Measurements from ENCODE around the gene COPS8. TPM values are rescaled to one million over a fixed set of nuclear protein-coding genes. Genes with fewer than 3 reads are reported as not detected.

The COPS8 gene
- 261 and 316 TPM in 2 replicates for total RNA-seq (2014; rRNA removed; shearing (Covaris generic))

DNA sequence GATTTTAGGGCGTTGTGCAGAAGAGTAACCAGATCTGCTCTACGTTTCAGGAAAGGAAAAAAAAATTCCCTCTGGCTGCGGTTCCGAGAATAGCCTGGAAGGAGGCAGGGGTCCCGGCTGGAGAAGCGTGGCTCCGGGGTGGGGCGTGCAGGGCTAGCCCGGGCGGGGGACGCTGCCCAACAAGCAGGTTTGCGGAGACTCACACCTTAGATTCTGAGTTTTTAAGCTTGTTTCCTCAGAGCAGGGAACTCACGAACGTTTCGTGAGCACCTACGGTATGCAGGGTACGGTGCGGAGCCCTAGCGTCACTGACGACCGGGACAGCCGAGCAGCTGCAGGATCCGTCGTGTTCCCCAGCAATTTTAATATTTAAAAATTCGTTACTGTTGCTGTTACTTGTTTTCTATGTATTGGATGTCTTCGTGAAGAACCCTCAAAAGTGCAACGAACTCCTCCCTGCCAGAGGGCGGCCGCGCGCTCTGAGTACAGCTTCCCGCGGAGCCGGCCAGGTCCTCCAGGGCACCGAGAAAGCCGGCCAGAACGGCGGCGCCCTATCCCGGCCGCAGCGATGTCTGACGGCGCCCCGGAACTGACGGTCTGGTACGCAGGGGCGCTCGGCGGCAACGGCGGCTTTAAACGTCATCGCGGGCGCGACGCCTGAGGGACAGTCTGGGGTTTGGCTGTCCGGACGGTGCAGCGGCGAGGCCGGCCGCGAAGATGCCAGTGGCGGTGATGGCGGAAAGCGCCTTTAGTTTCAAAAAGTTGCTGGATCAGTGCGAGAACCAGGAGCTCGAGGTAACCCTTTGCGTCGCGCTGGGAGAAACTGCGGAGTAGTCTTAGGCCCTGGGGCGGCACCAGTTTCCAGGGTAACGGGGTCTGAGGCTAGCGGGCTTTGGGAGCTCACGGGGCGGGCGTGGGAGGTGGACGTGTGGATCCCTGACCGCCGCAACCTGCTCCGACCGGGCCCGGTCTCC is at the start of gene COPS8:
COPS8 (plus strand) TSS at position 642 of the 974 bp plus-strand sequence; CDS start at position 718, 76 bp downstream.
- DNase-seq (ENCODE audit: low read depth) = peak; percentile 94

DNA sequence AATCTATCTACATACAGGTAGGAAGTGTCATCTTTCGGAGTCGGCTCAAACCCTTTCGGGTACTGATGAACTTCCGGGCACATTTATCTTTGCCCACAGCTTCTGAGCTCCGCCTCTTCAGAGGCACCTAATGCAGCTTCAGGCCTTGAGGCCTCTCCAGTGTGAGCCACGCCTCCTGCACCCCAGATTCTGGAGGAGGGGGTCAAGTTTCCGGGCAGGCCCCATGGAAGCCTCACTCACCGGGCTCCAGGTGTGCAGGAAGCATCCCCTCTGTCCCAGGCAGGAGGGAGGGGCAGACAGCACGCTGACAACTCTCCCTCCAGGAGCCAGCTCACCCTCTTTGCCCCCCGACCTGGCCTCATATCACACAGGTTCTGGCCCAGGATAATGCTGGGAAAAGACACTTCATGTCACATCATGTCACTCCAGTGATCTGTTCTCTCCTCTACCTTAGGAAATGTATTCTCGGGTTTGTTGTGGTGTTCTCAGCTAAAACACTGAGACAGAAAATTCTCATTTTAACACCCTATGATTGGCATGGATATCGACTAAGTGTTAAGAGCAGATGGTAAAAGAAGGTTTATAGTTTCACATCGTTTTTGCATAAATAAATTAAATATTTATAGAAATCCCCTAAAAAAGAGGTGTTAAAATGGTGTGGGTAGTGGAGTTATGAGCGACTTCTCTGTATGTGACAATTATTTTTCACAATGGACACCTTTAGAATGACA is 46.2 kb upstream of the COPS8 start:
- DNase-seq (ENCODE audit: low read depth) = no peak

DNA sequence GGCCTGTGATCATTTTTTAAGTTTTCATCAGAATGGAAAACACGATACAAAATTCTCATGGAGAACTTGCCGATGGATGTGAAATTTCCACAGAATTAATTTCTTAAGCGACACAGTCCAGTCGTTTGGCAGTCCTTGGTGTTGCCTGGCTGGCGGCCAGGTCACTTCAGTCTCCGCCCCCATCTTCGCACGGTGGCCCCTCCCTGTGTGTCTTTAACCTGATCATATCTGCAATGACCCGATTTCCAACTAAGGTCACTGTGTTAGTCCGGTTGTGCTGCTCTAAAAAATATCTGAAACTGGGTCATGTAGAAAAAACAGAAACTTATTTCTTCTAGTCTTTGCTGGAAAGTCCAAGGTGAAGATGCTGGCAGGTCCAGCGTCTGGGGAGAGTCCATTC is 44.5 kb upstream of the COPS8 start:
- no peak for DNase-seq (ENCODE audit: low read depth)

DNA sequence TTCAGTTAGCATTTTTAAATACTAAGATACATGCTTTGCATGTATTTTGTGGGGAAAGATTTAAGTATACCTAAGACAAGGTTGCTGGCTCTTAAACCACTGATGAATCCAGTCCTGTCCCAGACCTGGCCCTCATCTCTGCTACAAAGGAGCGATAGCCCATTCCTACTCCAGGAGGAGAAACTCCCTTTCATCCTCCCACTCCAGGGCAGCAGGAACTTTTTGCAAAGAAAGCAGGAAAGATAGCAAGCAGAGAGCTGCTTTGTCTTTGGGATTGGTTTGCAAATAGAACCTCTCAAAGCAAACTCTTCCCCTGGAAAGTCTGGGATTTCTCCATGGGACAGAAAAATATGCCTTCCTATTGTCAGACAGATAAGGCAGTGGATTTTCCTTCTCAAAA is 43.6 kb upstream of the COPS8 start:
- DNase-seq (ENCODE audit: low read depth) = no peak

DNA sequence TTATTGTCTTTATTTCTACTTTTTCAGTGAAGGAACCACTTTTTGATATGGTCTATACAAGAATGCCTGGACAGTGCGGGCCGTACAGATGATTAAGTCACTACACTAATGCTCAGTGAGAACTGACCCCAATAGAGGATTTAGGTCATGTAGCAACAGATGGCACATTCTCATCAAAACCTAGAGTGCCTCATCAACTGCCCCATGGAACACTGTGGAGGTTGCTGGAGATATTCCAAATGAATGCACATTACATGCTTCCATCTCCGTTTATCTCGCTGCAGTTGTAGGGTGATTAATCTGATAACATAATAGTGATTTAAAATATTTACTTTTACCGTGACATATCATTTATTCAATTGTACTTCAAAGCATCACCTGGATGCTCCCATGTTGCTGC is 41.8 kb upstream of the COPS8 start:
- DNase-seq (ENCODE audit: low read depth) = no peak

DNA sequence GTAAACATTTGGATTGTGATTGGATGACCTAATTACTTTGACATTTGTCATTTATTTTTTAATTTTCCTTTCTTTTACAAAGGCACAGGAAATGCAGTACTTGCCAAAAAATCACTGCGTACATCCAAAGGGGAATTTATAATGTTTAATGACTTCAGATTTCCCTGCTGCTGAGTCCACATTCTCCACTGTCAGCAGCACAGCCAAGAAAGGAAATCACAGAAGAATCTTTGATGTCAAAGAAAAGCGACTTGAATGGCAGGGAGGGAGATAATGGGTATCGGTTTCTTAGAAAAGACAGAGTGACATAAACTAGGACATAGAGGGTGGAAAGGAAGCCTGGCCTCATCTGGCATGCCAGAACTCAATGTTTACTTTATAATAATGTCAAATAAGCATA is 41.4 kb upstream of the COPS8 start:
- no peak for DNase-seq (ENCODE audit: low read depth)

DNA sequence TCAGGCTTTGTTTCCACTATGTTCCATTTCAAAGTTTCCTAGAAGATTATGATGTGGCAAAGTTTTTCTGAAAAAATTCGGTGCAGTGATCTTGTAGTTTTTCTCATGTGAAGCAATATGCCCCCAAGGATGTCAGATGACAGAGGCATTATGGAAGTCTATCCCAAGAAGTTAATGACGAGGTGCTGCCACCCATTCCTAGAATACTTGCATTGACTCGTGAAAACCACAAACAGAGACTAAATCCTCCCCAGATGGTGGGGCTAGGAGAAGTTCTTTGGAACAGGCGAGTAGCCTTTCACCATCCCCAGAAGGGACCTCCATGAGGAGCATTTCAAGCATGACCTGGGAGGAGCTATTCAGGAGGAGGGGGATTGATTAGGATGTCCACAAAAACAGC is 40.2 kb upstream of the COPS8 start:
- DNase-seq (ENCODE audit: low read depth) = peak; percentile 32

DNA sequence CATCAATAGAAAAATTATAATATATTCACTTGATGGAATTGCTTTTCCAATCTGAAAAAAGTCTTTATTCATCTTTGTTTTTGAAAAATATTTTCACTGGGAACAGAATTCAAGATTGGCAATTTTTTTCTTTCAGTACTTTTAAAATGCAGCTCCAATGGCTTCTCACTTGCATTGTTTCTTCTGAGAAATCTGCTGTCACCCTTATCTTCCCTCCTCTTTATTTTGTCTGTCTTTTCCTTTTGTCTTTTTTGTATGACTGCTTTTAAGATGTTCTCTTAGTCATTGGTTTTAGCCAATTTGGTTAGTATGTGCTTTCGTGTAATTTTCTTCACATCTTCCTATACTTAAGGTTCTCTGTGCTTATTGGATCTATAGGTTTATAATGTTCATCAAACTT is 37.1 kb upstream of the COPS8 start:
- no peak for DNase-seq (ENCODE audit: low read depth)

DNA sequence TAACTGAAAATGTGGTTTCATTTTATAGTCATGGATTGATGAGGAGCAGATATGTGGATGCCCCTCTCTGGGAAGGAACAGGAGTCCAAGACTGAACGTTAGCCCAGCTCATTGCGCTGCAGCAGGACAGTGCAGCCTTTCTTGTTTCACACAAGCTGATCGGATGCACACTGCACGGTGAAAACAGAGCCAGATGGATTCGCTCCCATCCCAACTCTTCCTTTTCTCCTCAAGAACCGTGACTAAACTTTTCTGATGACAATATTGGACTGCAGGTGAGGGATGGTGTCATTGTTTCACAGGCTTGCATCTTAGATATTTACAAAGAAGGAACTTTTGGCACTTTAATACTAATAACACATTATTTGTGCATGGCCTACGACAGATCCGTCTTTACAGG is 33.8 kb upstream of the COPS8 start:
- no peak for DNase-seq (ENCODE audit: low read depth)

DNA sequence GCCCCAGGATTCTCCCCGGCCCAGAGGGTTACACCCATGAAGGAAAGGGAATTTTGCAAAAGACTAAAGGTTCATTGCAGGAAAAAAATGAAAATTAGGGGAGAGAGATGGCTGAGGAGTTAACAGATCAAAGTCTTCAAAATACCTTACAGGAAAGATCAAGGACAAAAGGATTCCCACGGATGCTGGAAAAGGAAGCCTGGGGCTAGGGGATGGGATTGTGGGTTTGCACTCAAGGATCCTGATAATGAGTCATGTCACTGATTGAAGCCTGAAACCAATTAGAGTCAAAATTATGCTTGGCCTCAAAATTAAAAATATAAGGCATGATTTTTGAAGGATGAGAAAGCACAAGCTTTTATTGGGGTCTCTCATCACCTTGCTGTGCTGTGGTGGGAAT is 32.6 kb upstream of the COPS8 start:
- DNase-seq (ENCODE audit: low read depth) = peak; percentile 57

DNA sequence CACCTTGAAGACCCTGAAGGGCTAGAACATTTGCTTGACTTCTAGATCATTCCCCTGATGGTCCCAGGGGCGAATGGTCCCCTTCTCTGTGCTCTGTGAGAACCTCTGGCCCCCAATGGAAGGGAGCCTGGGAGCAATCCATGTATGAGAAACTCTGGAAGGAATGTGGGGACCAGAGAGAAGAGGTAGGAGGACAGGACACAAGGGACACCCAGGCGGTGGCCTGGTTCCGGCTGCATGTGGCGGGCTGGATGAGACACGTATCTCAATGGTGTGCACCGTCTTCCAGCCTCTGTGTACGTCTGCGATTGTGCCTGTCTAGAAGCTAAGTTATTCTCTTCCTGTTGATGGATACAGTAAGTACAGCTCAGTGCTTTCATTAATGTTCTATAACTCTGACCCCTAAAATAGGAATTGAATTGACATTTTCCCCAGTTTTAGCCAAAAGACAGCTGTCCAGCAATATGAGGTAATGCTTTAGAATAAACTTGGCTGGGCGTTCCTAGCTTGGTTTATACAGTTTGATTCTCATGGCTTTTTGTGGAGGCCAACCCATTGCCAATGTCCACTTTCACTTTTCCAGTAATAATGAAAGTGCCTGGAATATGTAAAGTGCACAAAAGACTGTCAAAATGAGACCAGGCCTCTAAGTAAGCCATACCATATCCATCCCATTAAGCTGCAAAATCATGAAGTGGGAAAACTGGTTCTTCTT is 30.1 kb upstream of the COPS8 start:
- DNase-seq (ENCODE audit: low read depth) = no peak

DNA sequence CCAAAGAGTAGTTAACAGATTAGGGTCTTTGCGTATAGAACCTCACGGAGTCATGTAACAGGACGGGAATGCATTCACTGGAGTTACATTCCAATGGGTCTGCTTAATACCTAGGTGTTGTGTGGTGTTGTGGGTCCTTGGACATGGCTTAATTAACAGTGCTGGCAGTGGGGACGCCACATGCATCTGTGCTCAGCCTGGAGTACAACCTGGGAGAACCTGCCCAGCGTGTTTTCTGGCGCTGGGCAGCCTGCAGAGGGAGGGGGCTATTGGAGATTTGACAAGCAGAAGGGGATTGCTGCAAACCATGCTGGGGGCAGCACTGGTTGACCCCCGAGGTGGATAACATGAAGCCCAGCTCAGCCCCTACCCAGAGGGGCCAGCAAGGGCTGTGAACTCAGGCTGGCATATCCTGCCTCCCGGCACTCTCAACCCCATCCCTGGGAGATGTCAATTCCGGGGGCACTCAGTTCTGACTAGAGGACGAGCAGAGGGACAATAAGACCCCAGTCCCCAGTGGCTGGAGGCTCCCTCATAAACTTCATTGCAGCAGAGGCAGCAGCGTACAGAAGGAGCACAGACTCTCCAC is 29.3 kb upstream of the COPS8 start:
- DNase-seq (ENCODE audit: low read depth) = no peak

DNA sequence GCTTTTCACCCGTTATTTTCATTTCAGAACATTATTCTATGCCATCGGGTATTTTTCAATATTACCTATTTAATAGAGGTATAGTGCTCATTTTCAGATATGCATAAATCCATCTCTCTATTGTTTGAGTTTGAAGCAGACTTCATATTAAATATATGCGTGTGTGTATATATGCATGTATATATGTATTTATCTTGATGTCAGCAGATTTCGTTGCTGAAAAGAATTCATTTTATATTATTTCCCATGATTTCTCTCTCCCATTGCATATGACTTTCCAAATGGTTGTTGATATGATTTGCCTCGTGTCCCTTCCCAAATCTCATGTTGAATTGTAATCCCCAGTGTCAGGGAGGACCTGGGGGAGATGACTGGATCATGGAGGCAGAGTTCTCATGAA is 28.6 kb upstream of the COPS8 start:
- DNase-seq (ENCODE audit: low read depth) = no peak

DNA sequence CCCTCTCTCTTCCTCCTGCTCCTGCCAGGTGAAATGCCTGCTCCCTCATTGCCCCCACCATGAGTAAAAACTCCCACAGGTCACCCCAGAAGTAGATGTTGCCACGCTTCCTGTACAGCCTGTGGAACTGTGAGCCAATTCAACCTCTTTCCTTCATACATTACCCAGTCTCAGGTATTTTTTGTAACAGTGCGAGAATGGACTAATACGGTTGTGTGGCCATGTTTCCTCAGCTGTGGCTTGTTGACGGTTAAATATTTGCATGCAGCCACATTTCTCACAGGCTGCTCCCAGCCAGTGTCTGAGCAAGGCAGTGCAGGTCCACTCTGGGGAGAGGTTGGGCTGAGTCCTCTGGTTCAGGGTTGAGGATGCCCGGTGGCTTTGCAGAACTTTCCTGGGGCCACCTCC is 27.8 kb upstream of the COPS8 start:
- DNase-seq (ENCODE audit: low read depth) = no peak

DNA sequence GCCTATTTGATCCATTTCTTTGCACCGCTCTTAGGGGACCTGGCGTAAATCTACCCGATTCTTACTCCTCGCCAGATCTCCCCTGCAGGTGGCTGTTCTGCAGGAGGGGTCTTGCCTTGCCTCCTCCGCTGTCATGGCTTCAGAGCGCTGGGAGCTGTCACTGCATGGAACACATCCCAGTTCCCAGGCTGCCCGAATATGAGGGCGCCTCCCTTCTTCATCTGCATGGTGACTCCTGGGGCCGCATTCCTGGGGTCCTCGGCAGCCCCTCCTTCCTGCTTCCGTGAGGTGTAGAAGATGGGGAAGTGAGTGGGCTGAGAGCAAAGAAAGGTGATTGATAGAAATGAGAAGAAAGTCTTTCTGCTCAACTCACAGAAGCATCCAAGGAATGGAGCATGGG is 27.3 kb upstream of the COPS8 start:
- DNase-seq (ENCODE audit: low read depth) = no peak

DNA sequence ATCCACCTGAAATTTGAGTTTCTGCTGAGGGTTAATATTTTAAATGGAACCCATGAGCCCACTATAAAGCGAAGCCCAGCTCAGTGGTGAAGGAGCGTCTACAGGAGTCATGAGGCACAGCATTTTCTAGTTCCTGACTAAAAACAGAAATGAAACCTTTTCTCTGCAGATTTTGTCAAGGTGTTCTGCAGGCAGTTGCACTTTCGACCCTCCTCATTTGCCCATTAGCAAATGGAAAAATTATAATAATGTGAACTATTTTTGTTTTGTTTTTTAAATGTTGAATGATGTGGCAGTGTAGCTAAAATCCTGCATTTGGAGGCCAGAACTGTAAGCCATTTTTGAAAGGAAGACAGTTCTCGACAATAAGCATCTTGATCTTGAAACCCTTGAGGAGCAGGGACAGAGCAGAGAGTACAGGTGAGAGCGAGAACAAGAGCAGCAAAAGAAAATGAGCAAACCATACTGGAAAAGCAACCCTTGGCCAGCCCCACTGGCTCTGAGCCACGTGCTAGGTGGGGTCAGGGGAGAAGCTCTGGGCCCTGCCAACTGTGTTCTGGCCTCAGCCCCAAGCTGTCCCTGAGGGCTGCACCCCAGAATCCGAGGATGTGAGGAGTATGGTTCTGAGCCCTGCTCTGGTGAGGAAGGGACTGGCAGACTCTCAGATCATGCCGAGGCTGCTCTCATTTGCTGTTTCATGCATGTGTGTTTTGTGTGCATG is 26.4 kb upstream of the COPS8 start:
- DNase-seq (ENCODE audit: low read depth) = no peak

DNA sequence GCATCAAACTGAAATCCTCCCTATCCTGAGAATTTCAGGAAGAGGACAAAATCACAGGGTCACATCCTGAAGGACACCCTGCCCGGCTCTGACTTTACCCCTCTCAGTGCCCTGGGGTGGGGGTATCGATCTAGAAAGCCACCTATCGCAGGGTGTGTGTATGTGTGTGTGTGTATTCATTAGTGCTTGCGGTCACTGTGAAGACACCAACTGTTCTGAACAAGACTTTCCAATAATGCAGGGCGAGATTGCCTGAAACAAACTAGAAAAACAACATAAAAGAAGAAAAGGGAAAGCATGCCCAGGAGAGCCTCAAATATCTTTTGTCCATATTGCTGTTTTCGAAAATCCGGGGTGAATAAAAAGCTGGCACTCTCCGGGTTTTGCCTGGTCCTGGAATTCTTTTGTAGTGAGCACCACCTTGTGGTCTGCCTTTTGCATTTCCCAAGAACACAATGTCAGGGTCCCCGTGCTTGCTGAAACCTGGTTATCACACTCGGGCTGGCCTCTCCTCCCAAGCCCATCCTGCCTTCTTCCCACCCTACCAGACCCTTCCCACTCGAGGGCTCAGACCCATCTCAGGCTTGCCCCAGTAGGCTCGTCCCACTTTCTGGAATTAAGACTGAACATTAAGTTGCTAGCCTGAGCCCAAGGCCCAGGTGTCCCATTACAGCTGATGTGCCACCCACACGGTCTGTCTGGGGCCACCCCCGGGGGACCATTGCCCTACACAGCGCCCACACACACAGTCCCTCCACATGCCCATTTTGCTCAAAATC is 25.0 kb upstream of the COPS8 start:
- DNase-seq (ENCODE audit: low read depth) = peak; percentile 63

DNA sequence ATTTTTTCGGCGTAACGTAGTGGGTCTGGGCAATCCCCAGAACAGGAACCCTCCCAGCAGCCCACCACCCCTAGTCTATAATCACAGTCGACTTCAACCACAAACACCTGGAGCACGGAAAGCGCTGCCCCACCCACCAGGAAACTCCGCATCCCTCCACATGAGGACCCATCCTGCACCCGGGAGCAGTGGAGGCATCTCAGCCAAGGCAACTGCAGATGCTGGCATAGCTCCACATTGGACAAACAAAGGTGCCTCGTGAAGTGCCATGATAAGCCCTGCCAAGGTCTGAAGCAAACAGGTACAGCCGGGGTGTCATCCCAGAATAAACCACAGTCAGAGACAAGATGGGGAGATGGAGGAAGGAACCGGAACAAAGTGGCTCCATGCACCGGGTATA is 24.3 kb upstream of the COPS8 start:
- DNase-seq (ENCODE audit: low read depth) = no peak

DNA sequence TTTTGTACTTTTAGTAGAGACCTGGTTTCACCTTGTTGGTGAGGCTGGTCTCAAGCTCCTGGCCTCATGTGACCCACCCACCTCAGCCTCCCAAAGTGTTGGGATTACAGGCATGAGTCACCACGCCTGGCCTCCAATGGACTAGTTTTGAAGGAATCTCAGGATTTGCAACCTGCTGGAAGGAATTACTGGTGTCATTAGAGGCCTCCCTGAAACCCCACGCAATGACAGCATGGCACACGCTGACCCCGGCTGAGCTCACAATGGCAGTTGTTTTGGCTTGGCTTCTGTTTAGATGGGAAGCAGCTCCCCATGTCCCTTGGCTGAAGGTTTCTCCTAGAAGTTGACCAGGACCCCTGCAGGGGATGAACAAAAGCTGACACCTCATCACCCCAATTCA is 23.1 kb upstream of the COPS8 start:
- DNase-seq (ENCODE audit: low read depth) = no peak

Data from RPMI7951 (cell line).